Right lobe of liver (tissue), 6 donors: Measurements from ENCODE around the gene NAA35. TPM values are rescaled to one million over a fixed set of nuclear protein-coding genes. Genes with fewer than 3 reads are reported as not detected.

Experiments
- ATAC-seq, 4 donors: fragments of 200-7000 bp; cut with Tn5 transposase; one replicate each; pipeline ENCODE4 v1.9.1; 2020; ENCODE audit warnings: mild to moderate bottlenecking in 4 of 4, moderate library complexity in 4 of 4
- DNase-seq, 3 donors: peaks; one replicate each; pipeline ENCODE4 v3.0.0-alpha.2; 2020
- H3K27ac ChIP-seq, 3 donors: fragments of 200-600 bp; one replicate each; pipeline ENCODE4 v1.8.0; 2022
- H3K27me3 ChIP-seq, 2 donors: fragments of 200-600 bp; one replicate each; pipeline ENCODE4 v1.8.0; 2022
- H3K36me3 ChIP-seq, 4 donors: fragments of 200-600 bp; sonication (generic) in 1 of 4; one replicate each; pipeline versions ENCODE4 v1.5.1 to v1.8.0; 2017 to 2022; ENCODE audit warnings: control low read depth in 1 of 4
- H3K4me1 ChIP-seq, 4 donors: fragments of 200-600 bp; sonication (generic) in 1 of 4; one replicate each; pipeline versions ENCODE4 v1.5.1 to v1.8.0; 2017 to 2022; ENCODE audit warnings: control low read depth in 1 of 4
- H3K4me3 ChIP-seq, 3 donors: fragments of 200-600 bp; one replicate each; pipeline ENCODE4 v1.8.0; 2022
- H3K9me3 ChIP-seq, 4 donors: fragments of 200-600 bp; sonication (generic) in 1 of 4; one replicate each; pipeline versions ENCODE4 v1.5.1 to v1.8.0; 2017 to 2022; ENCODE audit warnings: control low read depth in 1 of 4
- CTCF ChIP-seq, 4 donors: fragments of 200-600 bp in 3 of 4; fragments of 450-650 bp in 1 of 4; IDR thresholded peaks; one replicate each; pipeline versions ENCODE4 v1.5.1 to v1.8.0; 2016 to 2022; ENCODE audit warnings: antibody characterized with exemption in 4 of 4, mild to moderate bottlenecking in 2 of 4
- POLR2A ChIP-seq: fragments of 450-650 bp; IDR thresholded peaks from one replicate; pipeline ENCODE4 v1.6.1; 2017; ENCODE audit warnings: antibody characterized with exemption, mild to moderate bottlenecking
- WGBS: methylation state at CpG from one replicate; pipeline ENCODE4 v1.1.6; 2018; ENCODE audit warnings: low coverage, low lambda C conversion rate; ENCODE audit not compliant: insufficient coverage; ENCODE audit errors: missing lambda C conversion rate; 5-methylcytosine and 5-hydroxymethylcytosine counted together
- intact Hi-C, 2 donors: fragments of 100-400 bp; cut with DNase I; formaldehyde crosslinking; loops; one replicate each; pipeline versions ENCODE4 v1.11.2 to v1.14.1; 2022
- total RNA-seq, 6 experiments: library from RNA; depleted of rRNA in 2 of 6; stranded (reverse); fragments of >200 nt in 2 of 6; fragmentation: NEBNext Ultra II Directional in 3 of 6; extraction: Animal tissue kit (Norgen Biotek cat#: 25700) in 3 of 6; gene quantifications; one replicate each; pipeline versions ENCODE4 v1.1.0 to v1.2.4, GENCODE V29; 2016 to 2023
- donor health status: DM: no; HTN: yes; CAD: no.
- donor health status: DM: no; HTN: no; CAD: no.
- donor health status: DM: no; HTN: no; CAD: no.
- donor health status: DM: no; HTN: yes; CAD: no.
- donor health status: DM: no; HTN: yes; CAD: no.

The NAA35 gene
- total RNA-seq, 6 experiments from 2014 or later = 7.6 to 10.3 (median 8.7) TPM

GRCh38 chr9:86052556-86053468 is 111.9 kb downstream of the NAA35 start:
- intact Hi-C loops = no loop called here
- WGBS = 68% methylated on average over 8 of the region's 21 CpGs
- Histone ChIP-seq H3K27ac (no peak overlapping the region), H3K4me1 (no peaks in the 10 kb centered on the region), H3K36me3 (no peaks in the 10 kb centered on the region), H3K4me3 (no peak overlapping the region), H3K9me3 (no peaks in the 10 kb centered on the region), H3K27me3 (no peaks in the 10 kb centered on the region)
- ATAC-seq (peak in 1 of 4 donors; percentile 21), DNase-seq (peak in 1 of 3 donors; percentile 28)
- no peak for TF ChIP-seq CTCF (IDR thresholded peaks at IDR 0.05)
- TF ChIP-seq POLR2A = no peak

DNA sequence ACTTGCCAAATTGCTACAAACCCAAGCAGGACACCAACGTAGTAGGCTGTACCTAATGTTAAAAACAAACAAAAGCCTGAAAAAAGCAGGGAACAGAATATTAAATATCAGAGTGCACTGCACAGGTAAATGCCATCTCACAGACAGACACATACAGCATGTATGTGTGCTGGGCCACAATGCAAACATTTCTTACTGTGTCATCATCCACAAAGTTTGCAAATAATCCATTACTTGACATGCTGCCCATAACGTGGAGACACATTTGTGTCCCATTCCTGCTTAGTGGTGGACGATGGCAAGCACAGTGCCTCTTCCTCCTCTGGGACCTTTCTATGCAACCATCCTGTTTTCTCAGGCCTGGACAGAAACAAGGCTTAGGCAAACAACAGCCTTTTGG is 113.7 kb downstream of the NAA35 start:
- ATAC-seq (peak in 2 of 4 donors; percentile 56 to 66), DNase-seq (no peak)
- no peak for TF ChIP-seq CTCF (IDR thresholded peaks at IDR 0.05)
- no peak for TF ChIP-seq POLR2A
- no peaks in the 10 kb centered on the region for H3K9me3 ChIP-seq
- H3K27ac ChIP-seq = no peak overlapping the region
- no peaks in the 10 kb centered on the region for H3K4me1 ChIP-seq
- no peak overlapping the region for H3K4me3 ChIP-seq
- no peaks in the 10 kb centered on the region for H3K36me3 ChIP-seq
- intact Hi-C loops = no loop called here
- H3K27me3 ChIP-seq = no peaks in the 10 kb centered on the region
- WGBS = 43% methylated on average over 3 of the region's 3 CpGs

DNA sequence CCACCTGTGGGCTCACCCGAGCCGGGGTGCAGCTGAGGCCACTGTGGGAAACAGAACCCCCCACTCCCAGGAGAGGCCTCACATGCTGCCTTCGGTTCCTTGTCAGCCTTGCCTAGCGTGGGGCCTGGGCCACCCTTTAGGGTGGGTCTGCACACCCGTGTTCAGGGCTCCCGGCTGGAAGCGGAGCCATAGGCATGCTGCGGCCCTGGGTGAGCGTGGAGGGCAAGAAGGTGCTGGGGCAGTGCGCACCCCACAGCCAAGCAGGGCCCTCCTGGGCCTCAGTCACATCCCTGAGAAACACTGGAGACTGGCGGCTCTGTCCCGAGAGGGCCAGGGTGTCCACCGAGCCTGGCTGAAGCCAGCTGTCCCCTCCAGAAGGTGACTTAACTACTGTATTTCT is 116.5 kb downstream of the NAA35 start:
- DNase-seq (no peak), ATAC-seq (peak in 2 of 4 donors; percentile 10 to 28)
- H3K9me3 ChIP-seq = no peaks in the 10 kb centered on the region
- H3K4me3 ChIP-seq = no peak overlapping the region
- WGBS = 89% methylated on average over 3 of the region's 13 CpGs
- H3K27me3 ChIP-seq = no peaks in the 10 kb centered on the region
- H3K36me3 ChIP-seq = no peaks in the 10 kb centered on the region
- no peak for TF ChIP-seq POLR2A
- no peak for TF ChIP-seq CTCF (IDR thresholded peaks at IDR 0.05)
- intact Hi-C loops = no loop called here
- H3K27ac ChIP-seq = no peak overlapping the region
- H3K4me1 ChIP-seq = peaks cover 0 to under 1% (median 0%) of the 10 kb centered on the region in 4 donors

DNA sequence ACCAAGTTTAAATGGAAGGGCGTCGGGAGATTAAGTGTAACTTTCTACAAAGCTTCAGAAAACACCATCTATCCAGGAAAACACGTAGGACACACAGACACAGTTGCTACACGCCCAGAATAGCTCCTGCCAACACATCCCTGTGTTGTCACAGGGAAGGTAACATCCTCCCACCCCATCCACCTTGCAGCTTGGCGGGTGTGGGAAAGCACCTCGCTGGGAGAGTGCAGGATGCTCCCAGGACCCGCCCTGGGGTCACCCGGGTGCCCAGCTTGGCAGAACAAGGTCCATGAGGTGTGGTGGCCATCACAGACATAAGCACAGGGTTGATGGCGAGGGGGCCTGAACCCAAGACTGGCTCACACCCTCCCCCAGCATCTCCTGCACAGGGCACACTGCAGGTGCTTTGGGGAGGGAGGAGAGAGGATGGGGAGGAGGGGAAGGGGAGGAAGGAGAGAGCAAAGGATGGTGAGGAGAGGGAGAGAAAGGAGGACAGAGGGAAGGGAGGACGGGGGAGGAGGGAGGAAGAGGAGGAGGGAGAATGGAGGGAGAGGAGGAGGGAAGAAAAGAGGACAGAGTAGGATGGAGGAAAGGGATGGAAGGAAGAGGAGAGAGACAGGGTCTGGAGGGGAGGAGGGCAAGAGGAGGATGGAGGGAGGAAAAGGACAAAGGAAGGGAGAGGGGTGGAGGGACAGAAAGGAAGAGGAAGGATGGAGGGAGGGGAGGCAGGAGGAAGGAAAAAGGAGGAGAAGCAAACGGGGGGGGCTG is 121.2 kb downstream of the NAA35 start:
- peaks cover 0 to 13% (median 2%) of the 10 kb centered on the region in 4 donors for H3K4me1 ChIP-seq
- intact Hi-C loops = no loop called here
- no peak overlapping the region for H3K4me3 ChIP-seq
- H3K27me3 ChIP-seq = no peaks in the 10 kb centered on the region
- peak in 1 of 4 donors; percentile 71 for ATAC-seq
- no peaks in the 10 kb centered on the region for H3K36me3 ChIP-seq
- H3K27ac ChIP-seq = no peak overlapping the region
- WGBS = 59% methylated on average over 8 of the region's 11 CpGs
- H3K9me3 ChIP-seq = no peaks in the 10 kb centered on the region
- TF ChIP-seq POLR2A (no peak), CTCF (IDR thresholded peaks at IDR 0.05) (no peak)
- peak in 1 of 3 donors; percentile 50 for DNase-seq
